Measurements from ENCODE around the gene SEMA5A. TPM values are rescaled to one million over a fixed set of nuclear protein-coding genes. Genes with fewer than 3 reads are reported as not detected.
"Not testable (repeated sequence)": the region's sequence is repeated elsewhere in the genome, so short reads cannot be mapped to it uniquely, and the experiment has no call there.

Gene SEMA5A
- polyA plus RNA-seq, 1 experiment = 98.4 TPM

DNA sequence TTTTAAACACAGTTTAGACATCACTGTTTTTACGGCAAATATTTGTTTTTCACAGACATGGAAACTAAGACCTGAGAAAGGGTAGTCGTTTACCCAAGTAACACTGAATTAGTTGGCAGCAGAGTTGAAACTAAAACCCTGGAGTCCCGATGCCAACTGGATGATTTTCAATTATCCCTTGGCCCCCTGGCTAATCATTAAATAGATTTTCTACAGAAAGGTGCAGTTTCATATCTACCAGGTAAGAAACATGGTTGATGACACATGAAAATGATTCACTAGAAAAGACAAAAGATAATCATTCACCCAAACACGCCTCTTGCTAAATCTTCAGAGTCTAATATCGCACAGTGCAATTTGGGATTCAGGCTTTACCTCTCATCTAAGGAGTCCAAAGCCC, 136.9 kb downstream of the SEMA5A start:
- DNase-seq (ENCODE audit: low read depth) = no peak
- CTCF ChIA-PET = no interaction called here
- TF ChIP-seq, protein P1, sequence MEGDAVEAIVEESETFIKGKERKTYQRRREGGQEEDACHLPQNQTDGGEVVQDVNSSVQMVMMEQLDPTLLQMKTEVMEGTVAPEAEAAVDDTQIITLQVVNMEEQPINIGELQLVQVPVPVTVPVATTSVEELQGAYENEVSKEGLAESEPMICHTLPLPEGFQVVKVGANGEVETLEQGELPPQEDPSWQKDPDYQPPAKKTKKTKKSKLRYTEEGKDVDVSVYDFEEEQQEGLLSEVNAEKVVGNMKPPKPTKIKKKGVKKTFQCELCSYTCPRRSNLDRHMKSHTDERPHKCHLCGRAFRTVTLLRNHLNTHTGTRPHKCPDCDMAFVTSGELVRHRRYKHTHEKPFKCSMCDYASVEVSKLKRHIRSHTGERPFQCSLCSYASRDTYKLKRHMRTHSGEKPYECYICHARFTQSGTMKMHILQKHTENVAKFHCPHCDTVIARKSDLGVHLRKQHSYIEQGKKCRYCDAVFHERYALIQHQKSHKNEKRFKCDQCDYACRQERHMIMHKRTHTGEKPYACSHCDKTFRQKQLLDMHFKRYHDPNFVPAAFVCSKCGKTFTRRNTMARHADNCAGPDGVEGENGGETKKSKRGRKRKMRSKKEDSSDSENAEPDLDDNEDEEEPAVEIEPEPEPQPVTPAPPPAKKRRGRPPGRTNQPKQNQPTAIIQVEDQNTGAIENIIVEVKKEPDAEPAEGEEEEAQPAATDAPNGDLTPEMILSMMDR (IDR thresholded peaks at IDR 0.05; ENCODE audit: insufficient read depth, low read depth, low read length) = no peak
- Histone ChIP-seq H3K36me3 (ENCODE audit: control insufficient read depth, insufficient read depth, low read length) (peaks cover 2% of the 10 kb centered on the region), H3K27me3 (ENCODE audit: control insufficient read depth, insufficient read depth, low read length) (no peaks in the 10 kb centered on the region), H3K4me3 (ENCODE audit: low read depth, low read length) (no peak overlapping the region)
- POLR2A ChIA-PET = no interaction called here

- Histone ChIP-seq H3K27me3 (ENCODE audit: control insufficient read depth, insufficient read depth, low read length) (no peaks in the 10 kb centered on the region), H3K36me3 (ENCODE audit: control insufficient read depth, insufficient read depth, low read length) (peaks cover 3% of the 10 kb centered on the region; the same call in 1 of the 2 replicates), H3K4me3 (ENCODE audit: low read depth, low read length) (no peak overlapping the region)
- ChIA-PET CTCF (interaction anchor here (1.2 kb wide), 1 partner anchor 19 kb away, joined by 3 read pairs; no protein-coding TSS in a partner anchor), POLR2A (no interaction called here)
- TF ChIP-seq, protein P1 (IDR thresholded peaks at IDR 0.05; ENCODE audit: insufficient read depth, low read depth, low read length) = no peak
- no peak for DNase-seq (ENCODE audit: low read depth)
Measured at GRCh38 chr5:9405196-9405754, 140.6 kb downstream of the SEMA5A start.

DNA sequence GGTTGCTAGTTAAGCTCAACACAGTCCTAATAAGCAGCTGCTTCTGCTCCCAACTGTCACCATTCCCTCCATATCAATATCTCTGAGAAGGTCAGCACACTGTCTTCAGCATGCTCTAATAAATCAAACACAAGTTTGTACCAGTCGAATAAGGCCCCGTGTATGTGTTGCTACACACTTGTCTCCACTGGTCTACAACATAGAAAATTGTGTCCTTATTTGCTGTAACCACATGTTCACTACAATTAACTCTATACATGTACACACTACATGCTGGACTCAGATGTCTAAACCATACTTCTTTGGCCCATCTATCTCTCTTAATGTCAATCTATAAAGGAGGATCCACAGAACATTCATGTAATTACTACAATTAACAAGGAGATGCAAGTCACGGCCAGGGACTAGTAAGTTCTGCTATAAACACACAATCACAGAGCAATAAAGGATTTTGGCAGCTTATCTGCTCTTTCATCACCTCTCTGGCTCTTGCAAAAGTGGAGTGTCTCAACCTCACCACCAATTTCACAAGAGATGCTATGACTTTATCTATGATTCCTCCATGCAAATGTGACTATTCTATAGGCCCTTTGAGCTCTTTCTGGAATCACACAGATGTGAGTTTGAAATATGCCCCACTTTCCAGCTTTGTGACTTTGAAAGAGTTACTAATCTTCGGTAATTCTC, 143.9 kb downstream of the SEMA5A start:
- ChIA-PET POLR2A (no interaction called here), CTCF (no interaction called here)
- peaks cover 3% of the 10 kb centered on the region; the same call in 1 of the 2 replicates for H3K36me3 ChIP-seq (ENCODE audit: control insufficient read depth, insufficient read depth, low read length)
- no peak overlapping the region for H3K4me3 ChIP-seq (ENCODE audit: low read depth, low read length)
- H3K27me3 ChIP-seq (ENCODE audit: control insufficient read depth, insufficient read depth, low read length) = no peaks in the 10 kb centered on the region
- no peak for DNase-seq (ENCODE audit: low read depth)
- TF ChIP-seq, protein P1 (IDR thresholded peaks at IDR 0.05; ENCODE audit: insufficient read depth, low read depth, low read length) = no peak

GRCh38 chr5:9399783-9400182, 146.1 kb downstream of the SEMA5A start:
- POLR2A ChIA-PET; H3K4me3 ChIP-seq (ENCODE audit: low read depth, low read length); DNase-seq (ENCODE audit: low read depth); H3K27me3 ChIP-seq (ENCODE audit: control insufficient read depth, insufficient read depth, low read length); H3K36me3 ChIP-seq (ENCODE audit: control insufficient read depth, insufficient read depth, low read length): not testable (repeated sequence)
- CTCF ChIA-PET = interaction anchor here (0.5 kb wide), 1 partner anchor 599 kb away, joined by 3 read pairs; no protein-coding TSS in a partner anchor

DNA sequence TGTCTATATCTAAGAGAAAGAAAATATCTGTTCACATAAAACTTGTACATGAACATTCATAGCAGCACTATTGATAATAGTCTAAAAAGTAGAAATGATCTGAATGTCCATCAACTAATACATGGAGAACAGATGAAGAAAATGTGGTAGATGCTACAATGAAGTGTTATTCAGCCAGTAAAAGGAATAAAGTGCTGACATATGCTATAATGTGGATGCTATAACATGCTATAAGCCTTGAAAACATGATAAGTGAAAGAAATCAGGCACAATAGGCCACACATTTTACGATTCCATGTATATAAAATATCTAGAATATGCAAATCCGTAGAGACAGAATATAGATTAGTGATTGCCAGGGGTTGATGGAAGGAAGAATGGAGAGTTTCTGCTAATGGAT, 146.8 kb downstream of the SEMA5A start:
- POLR2A ChIA-PET = no interaction called here
- Histone ChIP-seq H3K36me3 (ENCODE audit: control insufficient read depth, insufficient read depth, low read length) (peaks cover 5% of the 10 kb centered on the region; the same call in 1 of the 2 replicates), H3K4me3 (ENCODE audit: low read depth, low read length) (no peak overlapping the region), H3K27me3 (ENCODE audit: control insufficient read depth, insufficient read depth, low read length) (no peaks in the 10 kb centered on the region)
- TF ChIP-seq, protein P1 (IDR thresholded peaks at IDR 0.05; ENCODE audit: insufficient read depth, low read depth, low read length) = no peak
- no peak for DNase-seq (ENCODE audit: low read depth)
- CTCF ChIA-PET = no interaction called here

All from BJ (cell line).